NT2/D1 (cell line): ENCODE data around the gene ATP13A5.

Experiments
- DNase-seq: peaks from one replicate; pipeline ENCODE4 v3.0.0-alpha.2; 2011; ENCODE audit warnings: low read depth, low spot score
- H3K27me3 ChIP-seq: 2 replicates; pipeline ENCODE4 v1.6.0; 2011; ENCODE audit warnings: mild to moderate bottlenecking; ENCODE audit not compliant: insufficient read length, insufficient read depth
- H3K36me3 ChIP-seq: 2 replicates; pipeline ENCODE4 v1.6.1; 2011; ENCODE audit warnings: mild to moderate bottlenecking, low read length, mixed read lengths; ENCODE audit not compliant: insufficient read depth, insufficient read length
- H3K4me1 ChIP-seq: 2 replicates; pipeline ENCODE4 v1.5.1; 2011; ENCODE audit not compliant: insufficient read depth, insufficient read length
- H3K4me3 ChIP-seq: 2 replicates; pipeline ENCODE4 v1.5.1; 2011; ENCODE audit warnings: low read depth; ENCODE audit not compliant: insufficient read length
- H3K9ac ChIP-seq: 2 replicates; pipeline ENCODE4 v1.6.0; 2011; ENCODE audit warnings: low read depth; ENCODE audit not compliant: insufficient read length
- H3K9me3 ChIP-seq: 2 replicates; pipeline ENCODE4 v1.5.1; 2011; ENCODE audit warnings: mild to moderate bottlenecking, low read length; ENCODE audit not compliant: insufficient read depth
- SUZ12 ChIP-seq: IDR thresholded peaks from 2 replicates; pipeline ENCODE4 v1.6.1; 2011; ENCODE audit not compliant: insufficient read length, insufficient read depth; ENCODE audit errors: extremely low read depth
- YY1 ChIP-seq: IDR thresholded peaks from 2 replicates; pipeline ENCODE4 v1.6.1; 2011; ENCODE audit not compliant: insufficient read length, insufficient read depth
- ZNF274 ChIP-seq: IDR thresholded peaks from 2 replicates; pipeline ENCODE4 v1.6.1; 2011; ENCODE audit warnings: mild to moderate bottlenecking, low read depth, low read length

Gene ATP13A5

GRCh38 chr3:193347521-193348501 is 30.7 kb downstream of the ATP13A5 start:
- peaks cover 4% of the 10 kb centered on the region for H3K4me1 ChIP-seq
- no peak overlapping the region for H3K9ac ChIP-seq
- no peak overlapping the region for H3K4me3 ChIP-seq
- H3K36me3 ChIP-seq: no peaks in the 10 kb centered on the region
- H3K9me3 ChIP-seq: no peaks in the 10 kb centered on the region
- H3K27me3 ChIP-seq: no peaks in the 10 kb centered on the region
- no peak for DNase-seq
- no peak for TF ChIP-seq SUZ12
- no peak for TF ChIP-seq YY1
- TF ChIP-seq ZNF274: no peak

GRCh38 chr3:193346259-193346658 is 32.3 kb downstream of the ATP13A5 start:
- Histone ChIP-seq H3K4me3 (no peak overlapping the region), H3K4me1 (peaks cover 4% of the 10 kb centered on the region), H3K27me3 (no peaks in the 10 kb centered on the region), H3K9me3 (no peaks in the 10 kb centered on the region), H3K9ac (no peak overlapping the region), H3K36me3 (no peaks in the 10 kb centered on the region)
- TF ChIP-seq SUZ12 (no peak), YY1 (no peak), ZNF274 (no peak)
- no peak for DNase-seq

- no peak overlapping the region for H3K9ac ChIP-seq
- TF ChIP-seq ZNF274 (no peak), SUZ12 (no peak), YY1 (no peak)
- no peaks in the 10 kb centered on the region for H3K9me3 ChIP-seq
- no peak for DNase-seq
- H3K27me3 ChIP-seq: no peaks in the 10 kb centered on the region
- peaks cover 4% of the 10 kb centered on the region for H3K4me1 ChIP-seq
- H3K36me3 ChIP-seq: no peaks in the 10 kb centered on the region
- no peak overlapping the region for H3K4me3 ChIP-seq
Measured at GRCh38 chr3:193345431-193345830, 33.1 kb downstream of the ATP13A5 start.

- no peak for DNase-seq
- Histone ChIP-seq H3K36me3 (no peaks in the 10 kb centered on the region), H3K27me3 (no peaks in the 10 kb centered on the region), H3K9ac (no peak overlapping the region), H3K4me1 (peaks cover 4% of the 10 kb centered on the region), H3K9me3 (no peaks in the 10 kb centered on the region), H3K4me3 (no peak overlapping the region)
- TF ChIP-seq ZNF274 (no peak), SUZ12 (no peak), YY1 (no peak)
Measured at GRCh38 chr3:193344486-193344885, 34.1 kb downstream of the ATP13A5 start.

- no peaks in the 10 kb centered on the region for H3K36me3 ChIP-seq
- peaks cover 3% of the 10 kb centered on the region for H3K4me1 ChIP-seq
- no peak overlapping the region for H3K9ac ChIP-seq
- H3K4me3 ChIP-seq: no peak overlapping the region
- no peaks in the 10 kb centered on the region for H3K27me3 ChIP-seq
- no peaks in the 10 kb centered on the region for H3K9me3 ChIP-seq
- DNase-seq: no peak
- TF ChIP-seq YY1: no peak
- TF ChIP-seq SUZ12: no peak
- no peak for TF ChIP-seq ZNF274
Measured at GRCh38 chr3:193343726-193344222, 34.8 kb downstream of the ATP13A5 start.

GRCh38 chr3:193342551-193342950 is 36.0 kb downstream of the ATP13A5 start:
- no peaks in the 10 kb centered on the region for H3K27me3 ChIP-seq
- no peak overlapping the region for H3K9ac ChIP-seq
- TF ChIP-seq SUZ12 (no peak), YY1 (no peak), ZNF274 (no peak)
- no peak overlapping the region for H3K4me3 ChIP-seq
- no peaks in the 10 kb centered on the region for H3K36me3 ChIP-seq
- no peaks in the 10 kb centered on the region for H3K9me3 ChIP-seq
- H3K4me1 ChIP-seq: no peaks in the 10 kb centered on the region
- no peak for DNase-seq

- Histone ChIP-seq H3K36me3 (no peaks in the 10 kb centered on the region), H3K9me3 (no peaks in the 10 kb centered on the region), H3K4me3 (no peak overlapping the region), H3K27me3 (no peaks in the 10 kb centered on the region), H3K9ac (no peak overlapping the region), H3K4me1 (no peaks in the 10 kb centered on the region)
- TF ChIP-seq YY1 (no peak), ZNF274 (no peak), SUZ12 (no peak)
- DNase-seq: no peak
Measured at GRCh38 chr3:193335031-193335430, 43.5 kb downstream of the ATP13A5 start.
